ENCODE results near the gene DNAAF5.

- TF ChIP-seq, protein P1, sequence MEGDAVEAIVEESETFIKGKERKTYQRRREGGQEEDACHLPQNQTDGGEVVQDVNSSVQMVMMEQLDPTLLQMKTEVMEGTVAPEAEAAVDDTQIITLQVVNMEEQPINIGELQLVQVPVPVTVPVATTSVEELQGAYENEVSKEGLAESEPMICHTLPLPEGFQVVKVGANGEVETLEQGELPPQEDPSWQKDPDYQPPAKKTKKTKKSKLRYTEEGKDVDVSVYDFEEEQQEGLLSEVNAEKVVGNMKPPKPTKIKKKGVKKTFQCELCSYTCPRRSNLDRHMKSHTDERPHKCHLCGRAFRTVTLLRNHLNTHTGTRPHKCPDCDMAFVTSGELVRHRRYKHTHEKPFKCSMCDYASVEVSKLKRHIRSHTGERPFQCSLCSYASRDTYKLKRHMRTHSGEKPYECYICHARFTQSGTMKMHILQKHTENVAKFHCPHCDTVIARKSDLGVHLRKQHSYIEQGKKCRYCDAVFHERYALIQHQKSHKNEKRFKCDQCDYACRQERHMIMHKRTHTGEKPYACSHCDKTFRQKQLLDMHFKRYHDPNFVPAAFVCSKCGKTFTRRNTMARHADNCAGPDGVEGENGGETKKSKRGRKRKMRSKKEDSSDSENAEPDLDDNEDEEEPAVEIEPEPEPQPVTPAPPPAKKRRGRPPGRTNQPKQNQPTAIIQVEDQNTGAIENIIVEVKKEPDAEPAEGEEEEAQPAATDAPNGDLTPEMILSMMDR (IDR thresholded peaks at IDR 0.05; ENCODE audit: poor library complexity) = no peak
- TF ChIP-seq EZH2phosphoT487 (IDR thresholded peaks at IDR 0.05; ENCODE audit: low read depth, severe bottlenecking, unreplicated experiment) = no peak
These were observed 75.5 kb downstream of the DNAAF5 start for GRCh38 chr7:801940-802381.
